ENCODE data around the gene SOD2.

DNA sequence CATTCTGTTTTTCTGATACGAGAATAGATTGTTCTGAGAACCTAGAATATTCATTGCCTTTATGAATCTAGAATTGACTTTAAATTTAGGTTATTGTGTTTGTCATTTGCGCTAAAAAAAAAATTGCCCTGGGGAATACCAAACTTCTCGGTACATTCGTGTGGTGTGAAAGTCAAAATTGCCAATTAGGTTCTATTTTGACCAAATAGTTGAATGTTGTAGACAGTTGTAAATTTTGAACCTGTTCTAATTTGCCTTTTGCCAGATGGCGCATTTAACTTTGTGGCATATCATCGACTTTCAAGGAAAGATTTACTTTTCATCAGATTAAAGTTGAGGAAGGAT, 37.3 kb upstream of the SOD2 start:
- TF ChIP-seq, protein P1, sequence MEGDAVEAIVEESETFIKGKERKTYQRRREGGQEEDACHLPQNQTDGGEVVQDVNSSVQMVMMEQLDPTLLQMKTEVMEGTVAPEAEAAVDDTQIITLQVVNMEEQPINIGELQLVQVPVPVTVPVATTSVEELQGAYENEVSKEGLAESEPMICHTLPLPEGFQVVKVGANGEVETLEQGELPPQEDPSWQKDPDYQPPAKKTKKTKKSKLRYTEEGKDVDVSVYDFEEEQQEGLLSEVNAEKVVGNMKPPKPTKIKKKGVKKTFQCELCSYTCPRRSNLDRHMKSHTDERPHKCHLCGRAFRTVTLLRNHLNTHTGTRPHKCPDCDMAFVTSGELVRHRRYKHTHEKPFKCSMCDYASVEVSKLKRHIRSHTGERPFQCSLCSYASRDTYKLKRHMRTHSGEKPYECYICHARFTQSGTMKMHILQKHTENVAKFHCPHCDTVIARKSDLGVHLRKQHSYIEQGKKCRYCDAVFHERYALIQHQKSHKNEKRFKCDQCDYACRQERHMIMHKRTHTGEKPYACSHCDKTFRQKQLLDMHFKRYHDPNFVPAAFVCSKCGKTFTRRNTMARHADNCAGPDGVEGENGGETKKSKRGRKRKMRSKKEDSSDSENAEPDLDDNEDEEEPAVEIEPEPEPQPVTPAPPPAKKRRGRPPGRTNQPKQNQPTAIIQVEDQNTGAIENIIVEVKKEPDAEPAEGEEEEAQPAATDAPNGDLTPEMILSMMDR (IDR thresholded peaks at IDR 0.05; ENCODE audit: extremely low read depth in 1 of 2, insufficient read depth in 1 of 2, low read depth in 1 of 2, low read length in 2 of 2), result no peak
- TF ChIP-seq EZH2 (IDR thresholded peaks at IDR 0.05; ENCODE audit: borderline replicate concordance, low read depth, low read length, severe bottlenecking), result no peak
